ENCODE measurements around the gene TRIM31. TPM values are rescaled to one million over a fixed set of nuclear protein-coding genes. Genes with fewer than 3 reads are reported as not detected.

Gene TRIM31
- total RNA-seq, result not detected
- polyA plus RNA-seq (2013, experiment 1 of 2), result not detected
- not detected for polyA plus RNA-seq (2013, experiment 2 of 2)
- long read RNA-seq, experiment 1, result 0 reads
- long read RNA-seq, experiment 2, partial matches to known transcripts, result 0 of 2 reads
- long read RNA-seq, experiment 2, other reads (novel, unspliced or antisense), result 2 of 2 reads
- long read RNA-seq, experiment 3, result 0 reads
- long read RNA-seq, experiment 4, partial matches to known transcripts, result 0 of 1 reads
- long read RNA-seq, experiment 4, other reads (novel, unspliced or antisense), result 1 of 1 reads

- Histone ChIP-seq H3K36me3 (ENCODE audit: control insufficient read depth, insufficient read depth, low read length) (no peaks in the 10 kb centered on the region), H3K4me1 (ENCODE audit: control insufficient read depth, insufficient read depth, low read length) (no peaks in the 10 kb centered on the region), H3K9me3 (ENCODE audit: control insufficient read depth, low read length) (no peaks in the 10 kb centered on the region), H3K27me3 (ENCODE audit: control insufficient read depth, insufficient read depth, low read length, poor library complexity, severe bottlenecking) (peaks cover 56% of the 10 kb centered on the region), H3K4me3 (ENCODE audit: low read length) (no peak within 1 kb of the TSS), H3K27ac (ENCODE audit: low read depth, low read length) (no peak within 1 kb of the TSS), H3K9ac (ENCODE audit: extremely low read depth, low read length, poor library complexity, severe bottlenecking) (no peak within 1 kb of the TSS)
- WGBS, 2 experiments (ENCODE audit: insufficient coverage in 1 of 2, insufficient read length in 1 of 2), result 79 to 82% methylated on average over 3 of the region's 3 CpGs
- H3K4me3 Mint-ChIP-seq, result no peak within 1 kb of the TSS
- no peaks in the 10 kb centered on the region for H3K9me3 Mint-ChIP-seq
- no peaks in the 10 kb centered on the region for H3K36me3 Mint-ChIP-seq (ENCODE audit: low read depth)
- no peak for DNase-seq
- no peaks in the 10 kb centered on the region for H3K4me1 Mint-ChIP-seq
- peaks cover 62% of the 10 kb centered on the region for H3K27me3 Mint-ChIP-seq (ENCODE audit: insufficient read depth)
- TF ChIP-seq CTCF (conservative IDR thresholded peaks at IDR 0.05), result no peak
- H3K27ac Mint-ChIP-seq, result no peak within 1 kb of the TSS
Observed at GRCh38 chr6:30113003-30113759, at the start of gene TRIM31. TRIM31 (minus strand) TSS chr6:30113090; CDS start chr6:30112805, 285 bp downstream.

GRCh38 chr6:30162265-30163089 lies 49.6 kb upstream of the TRIM31 start:
- no peak for DNase-seq
- Mint-ChIP-seq H3K9me3 (no peaks in the 10 kb centered on the region), H3K4me3 (no peak overlapping the region), H3K4me1 (no peaks in the 10 kb centered on the region), H3K27ac (no peak overlapping the region), H3K36me3 (ENCODE audit: low read depth) (no peaks in the 10 kb centered on the region), H3K27me3 (ENCODE audit: insufficient read depth) (peaks cover 63% of the 10 kb centered on the region)
- Histone ChIP-seq H3K27me3 (ENCODE audit: control insufficient read depth, insufficient read depth, low read length, poor library complexity, severe bottlenecking) (peaks cover 34% of the 10 kb centered on the region), H3K36me3 (ENCODE audit: control insufficient read depth, insufficient read depth, low read length) (no peaks in the 10 kb centered on the region), H3K9me3 (ENCODE audit: control insufficient read depth, low read length) (no peaks in the 10 kb centered on the region), H3K4me3 (ENCODE audit: low read length) (no peak overlapping the region), H3K9ac (ENCODE audit: extremely low read depth, low read length, poor library complexity, severe bottlenecking) (no peak overlapping the region), H3K27ac (ENCODE audit: low read depth, low read length) (no peak overlapping the region), H3K4me1 (ENCODE audit: control insufficient read depth, insufficient read depth, low read length) (no peaks in the 10 kb centered on the region)
- 90 to 96% methylated on average over 5 to 10 of the region's 12 CpGs for WGBS, 2 experiments (ENCODE audit: insufficient coverage in 1 of 2, insufficient read length in 1 of 2)
- no peak for TF ChIP-seq CTCF (conservative IDR thresholded peaks at IDR 0.05)

DNA sequence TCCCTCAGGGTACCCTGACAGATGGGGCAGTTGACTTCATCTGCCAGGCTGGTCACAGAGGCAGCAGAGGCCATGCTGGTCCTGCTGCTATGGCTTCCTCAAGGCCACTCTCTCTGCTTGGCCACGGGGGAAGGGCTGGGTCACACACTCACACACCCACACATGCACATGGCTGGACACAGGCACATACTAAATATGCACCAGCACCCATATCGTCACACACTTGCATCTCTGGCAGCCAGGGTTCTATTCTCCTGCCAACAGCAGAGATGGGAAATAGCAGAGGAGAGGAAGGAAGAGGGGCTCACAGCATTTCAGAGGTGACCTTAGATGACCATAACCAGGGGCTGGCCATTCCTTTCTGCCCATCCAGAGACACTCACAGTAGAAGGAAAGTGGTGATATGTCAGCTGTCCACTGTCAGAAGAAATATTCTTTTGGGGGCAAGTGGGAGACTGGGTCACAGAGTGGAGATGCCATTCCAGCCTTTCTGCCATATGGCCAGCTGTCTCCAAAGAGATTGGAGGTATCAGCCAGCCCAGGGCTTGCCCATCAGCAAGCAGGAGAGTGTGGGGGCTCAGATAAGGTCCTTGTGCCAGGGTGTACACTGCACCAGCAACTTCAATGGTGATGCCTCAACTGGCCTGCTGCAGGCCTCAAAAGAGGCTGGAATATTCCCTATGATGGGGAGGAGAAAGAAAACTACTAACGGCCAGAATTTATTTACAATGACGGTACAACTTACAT lies 48.1 kb upstream of the TRIM31 start, which contains the start of gene TRIM10:
Gene TRIM10 (minus strand): TSS at position 427 of the 747 bp plus-strand sequence. CDS start 353 bp downstream, at position 74.
- Histone ChIP-seq H3K4me1 (ENCODE audit: control insufficient read depth, insufficient read depth, low read length) (no peaks in the 10 kb centered on the region), H3K27me3 (ENCODE audit: control insufficient read depth, insufficient read depth, low read length, poor library complexity, severe bottlenecking) (peaks cover 22% of the 10 kb centered on the region), H3K4me3 (ENCODE audit: low read length) (no peak within 1 kb of the TSS), H3K9me3 (ENCODE audit: control insufficient read depth, low read length) (no peaks in the 10 kb centered on the region), H3K36me3 (ENCODE audit: control insufficient read depth, insufficient read depth, low read length) (no peaks in the 10 kb centered on the region), H3K27ac (ENCODE audit: low read depth, low read length) (no peak within 1 kb of the TSS), H3K9ac (ENCODE audit: extremely low read depth, low read length, poor library complexity, severe bottlenecking) (no peak within 1 kb of the TSS)
- TF ChIP-seq CTCF (conservative IDR thresholded peaks at IDR 0.05), result no peak
- Mint-ChIP-seq H3K27me3 (ENCODE audit: insufficient read depth) (peaks cover 56% of the 10 kb centered on the region), H3K36me3 (ENCODE audit: low read depth) (no peaks in the 10 kb centered on the region), H3K4me3 (no peak within 1 kb of the TSS), H3K9me3 (no peaks in the 10 kb centered on the region), H3K27ac (no peak within 1 kb of the TSS), H3K4me1 (no peaks in the 10 kb centered on the region)
- DNase-seq, result no peak
- 93 to 100% methylated on average over 2 to 4 of the region's 4 CpGs for WGBS, 2 experiments (ENCODE audit: insufficient coverage in 1 of 2, insufficient read length in 1 of 2)

Data from endodermal cell (in vitro differentiated cells).